Measurements from ENCODE around the gene SCYL2. TPM values are rescaled to one million over a fixed set of nuclear protein-coding genes. Genes with fewer than 3 reads are reported as not detected.
"Not testable (repeated sequence)": the region's sequence is repeated elsewhere in the genome, so short reads cannot be mapped to it uniquely, and the experiment has no call there.

SCYL2 gene
- total RNA-seq, 1 experiment from 2014 or later: 37.1 TPM

DNA sequence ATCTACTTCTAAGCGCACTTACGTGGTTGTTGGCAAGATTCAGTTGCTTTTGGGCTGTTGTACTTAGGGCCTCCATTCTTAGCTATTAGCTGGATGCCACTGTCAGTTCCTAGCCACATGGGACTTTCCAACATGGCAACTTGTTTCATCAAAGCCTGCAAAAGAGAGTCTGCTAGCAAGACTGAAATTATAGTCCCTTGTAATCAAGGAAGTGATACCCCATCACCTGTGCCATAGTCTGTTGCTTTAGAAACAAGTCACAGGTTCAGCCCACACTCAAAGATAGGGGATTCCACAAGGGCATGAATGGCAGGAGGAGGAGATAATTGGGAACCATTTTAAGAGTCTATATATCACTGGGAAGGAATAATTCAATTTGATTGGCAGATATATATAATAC lies 62.8 kb downstream of the SCYL2 start:
- DNase-seq (ENCODE audit: low read depth): no peak

- no peak for DNase-seq (ENCODE audit: low read depth)
Measured at GRCh38 chr12:100331871-100332270, 64.9 kb downstream of the SCYL2 start.

DNA sequence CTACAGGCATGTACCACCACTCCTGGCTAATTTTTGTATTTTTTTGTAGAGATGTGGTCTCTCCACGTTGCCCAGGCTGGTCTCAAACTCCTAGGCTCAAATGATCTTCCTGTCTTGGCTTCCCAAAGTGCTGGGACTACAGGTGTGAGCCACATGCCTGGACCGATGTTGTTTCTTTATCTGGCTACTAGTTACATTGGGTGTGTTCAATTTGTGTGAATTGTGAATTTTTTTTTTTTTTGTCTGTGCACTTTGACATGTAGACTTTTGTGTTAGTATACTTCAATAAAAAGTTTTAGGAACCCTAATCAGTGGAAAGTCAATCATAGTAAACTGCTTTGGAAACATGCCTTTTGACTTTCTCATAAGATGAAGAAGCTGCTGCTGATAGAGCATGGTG lies 65.9 kb downstream of the SCYL2 start:
- DNase-seq (ENCODE audit: low read depth): no peak

DNA sequence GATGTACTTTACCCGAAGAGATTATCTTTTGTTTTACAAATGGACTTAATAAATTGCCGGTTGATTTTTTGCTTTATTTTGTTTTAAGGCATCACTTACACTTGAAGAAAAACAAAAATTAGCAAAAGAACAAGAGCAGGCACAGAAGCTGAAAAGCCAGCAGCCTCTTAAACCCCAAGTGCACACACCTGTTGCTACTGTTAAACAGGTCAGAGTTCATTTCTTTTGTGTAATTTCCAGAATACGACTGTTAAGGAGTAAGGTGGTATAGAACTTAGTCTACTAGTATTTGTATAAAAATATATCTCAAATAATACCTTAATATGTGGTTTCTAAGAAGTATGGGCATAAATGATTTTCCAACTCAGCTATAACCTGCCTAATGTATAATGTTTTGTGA lies 70.3 kb downstream of the SCYL2 start:
- no peak for DNase-seq (ENCODE audit: low read depth)

- no peak for DNase-seq (ENCODE audit: low read depth)
Measured at GRCh38 chr12:100337727-100338126, 70.8 kb downstream of the SCYL2 start.

DNA sequence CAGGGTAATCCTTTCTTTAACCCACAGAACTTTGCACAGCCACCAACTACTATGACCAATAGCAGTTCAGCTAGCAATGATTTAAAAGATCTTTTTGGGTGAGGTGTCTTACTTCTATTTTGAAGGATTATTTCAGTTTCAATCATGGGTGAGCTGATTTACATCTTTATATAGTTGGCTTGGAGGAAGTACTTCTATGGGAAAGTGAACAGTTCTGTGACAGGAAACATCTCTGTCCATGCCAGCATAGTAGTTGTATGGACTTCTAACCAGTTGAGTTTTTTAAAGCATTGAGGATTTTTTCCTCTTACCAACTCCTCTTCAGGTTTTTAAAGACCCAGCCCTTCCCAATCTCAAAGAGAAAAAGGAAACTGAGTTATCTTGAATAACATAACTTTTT lies 72.1 kb downstream of the SCYL2 start:
- no peak for DNase-seq (ENCODE audit: low read depth)

- not testable (repeated sequence) for DNase-seq (ENCODE audit: low read depth)
Measured at GRCh38 chr12:100342897-100343296, 75.9 kb downstream of the SCYL2 start.

DNA sequence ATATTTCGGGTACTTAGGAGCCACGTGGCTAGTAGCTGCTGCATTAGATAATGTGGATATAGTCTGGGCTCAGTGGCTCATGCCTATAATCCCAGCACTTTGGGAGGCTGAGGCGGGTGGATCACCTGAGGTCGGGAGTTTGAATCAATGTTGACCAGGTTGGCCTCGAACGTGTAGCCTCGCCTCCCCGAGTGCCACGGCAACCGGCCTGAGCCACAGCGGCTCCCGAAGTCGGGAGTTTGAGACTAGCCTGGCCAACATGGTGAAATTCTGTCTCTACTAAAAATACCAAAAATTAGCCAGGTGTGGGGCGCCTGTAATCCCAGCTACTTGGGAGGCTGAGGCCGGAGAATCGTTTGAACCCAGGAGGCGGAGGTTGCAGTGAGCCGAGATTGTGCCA lies 77.4 kb downstream of the SCYL2 start:
- DNase-seq (ENCODE audit: low read depth): not testable (repeated sequence)

GRCh38 chr12:100345020-100345767 lies 78.2 kb downstream of the SCYL2 start:
- no peak for DNase-seq (ENCODE audit: low read depth)

DNA sequence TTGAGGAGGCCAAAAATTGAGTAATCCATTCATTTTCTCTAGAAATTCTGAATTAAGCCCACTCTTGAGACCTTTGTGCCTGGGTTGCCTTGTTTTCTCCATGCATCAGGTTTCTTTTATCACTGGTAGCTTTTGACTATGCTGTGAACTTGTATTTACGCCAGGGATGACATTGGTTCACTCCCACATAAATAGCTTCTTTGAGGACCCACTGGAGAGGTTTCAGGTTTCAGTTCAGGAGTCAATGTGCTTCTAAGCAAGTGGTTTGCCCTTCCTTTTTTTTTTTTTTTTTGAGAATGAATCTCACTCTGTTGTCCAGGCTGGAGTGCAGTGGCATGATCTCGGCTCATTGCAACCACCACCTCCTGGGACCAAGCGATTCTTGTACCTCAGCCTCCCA lies 79.7 kb downstream of the SCYL2 start:
- DNase-seq (ENCODE audit: low read depth): peak; percentile 33

DNA sequence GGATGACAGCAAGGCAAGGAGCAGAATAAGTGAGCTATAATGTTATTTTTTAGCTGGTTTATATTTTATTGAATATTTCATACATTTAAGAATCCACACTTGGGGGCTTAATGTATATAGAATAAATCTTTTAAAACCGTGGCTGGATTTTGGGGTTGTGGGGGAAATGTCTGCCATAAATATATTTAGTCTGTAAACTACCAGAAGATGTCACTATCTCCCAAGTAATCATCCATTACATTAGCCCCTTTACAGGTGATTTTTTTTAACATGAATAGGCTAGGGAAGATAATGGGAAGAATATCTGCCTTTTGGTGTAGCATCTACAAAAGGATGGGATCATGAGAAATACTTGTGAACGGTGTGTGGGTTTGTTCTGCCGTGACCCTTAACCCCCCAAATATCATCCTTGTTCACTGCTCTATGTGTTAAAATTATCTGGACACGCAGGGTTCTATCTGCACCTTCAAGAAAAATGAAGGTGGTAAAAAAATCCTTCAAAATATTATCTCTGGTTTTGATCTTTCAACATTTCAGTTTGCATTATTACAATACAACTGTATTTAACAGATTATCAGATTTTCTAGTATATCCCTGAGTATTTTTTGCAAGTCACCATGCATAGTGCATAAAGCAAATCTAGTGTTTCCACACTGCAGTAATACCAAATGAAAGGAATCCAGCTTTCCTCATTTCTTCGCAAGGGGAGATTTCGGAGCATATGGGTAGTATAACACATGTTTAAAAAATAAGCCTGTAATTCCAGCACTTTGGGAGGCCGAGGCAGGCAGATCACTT lies 81.9 kb downstream of the SCYL2 start:
- peak; percentile 27 for DNase-seq (ENCODE audit: low read depth)

DNA sequence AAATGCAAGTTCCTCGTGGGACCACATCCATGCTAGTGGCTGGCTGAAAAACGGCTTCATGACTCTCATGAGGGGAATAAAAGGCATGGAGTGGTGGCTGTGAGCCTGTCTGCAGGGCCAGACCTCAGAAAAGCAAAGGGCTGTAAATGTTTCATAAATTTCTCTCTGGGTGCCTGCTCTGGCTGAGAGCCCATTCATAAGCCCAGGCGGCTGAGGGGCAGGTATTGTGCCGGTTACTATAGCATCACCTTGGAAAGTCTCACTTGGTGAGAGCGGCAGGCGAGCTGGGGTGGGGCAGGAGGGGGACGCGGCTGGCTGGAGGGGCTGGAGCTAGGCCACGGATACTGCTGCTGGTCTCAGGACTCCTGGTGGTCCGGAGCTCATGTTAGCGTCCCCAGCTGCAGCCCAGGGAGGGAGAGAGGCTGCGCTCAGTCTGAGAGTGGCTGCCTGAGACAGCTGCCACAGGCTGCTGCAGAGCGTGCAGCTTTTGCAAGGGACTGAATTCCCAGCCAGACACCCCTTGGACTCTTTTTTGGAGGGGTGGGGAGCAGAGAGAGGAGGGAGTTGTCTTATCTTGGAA lies 89.8 kb downstream of the SCYL2 start, which contains the start of gene SLC17A8:
SLC17A8 (plus strand) TSS at position 431 of the 580 bp plus-strand sequence. CDS start 318 bp downstream, outside the sequence.
- DNase-seq (ENCODE audit: low read depth): no peak

GRCh38 chr12:100359248-100359647 lies 92.3 kb downstream of the SCYL2 start:
- DNase-seq (ENCODE audit: low read depth): no peak

- DNase-seq (ENCODE audit: low read depth): no peak
Measured at GRCh38 chr12:100359822-100360221, 92.8 kb downstream of the SCYL2 start.

DNA sequence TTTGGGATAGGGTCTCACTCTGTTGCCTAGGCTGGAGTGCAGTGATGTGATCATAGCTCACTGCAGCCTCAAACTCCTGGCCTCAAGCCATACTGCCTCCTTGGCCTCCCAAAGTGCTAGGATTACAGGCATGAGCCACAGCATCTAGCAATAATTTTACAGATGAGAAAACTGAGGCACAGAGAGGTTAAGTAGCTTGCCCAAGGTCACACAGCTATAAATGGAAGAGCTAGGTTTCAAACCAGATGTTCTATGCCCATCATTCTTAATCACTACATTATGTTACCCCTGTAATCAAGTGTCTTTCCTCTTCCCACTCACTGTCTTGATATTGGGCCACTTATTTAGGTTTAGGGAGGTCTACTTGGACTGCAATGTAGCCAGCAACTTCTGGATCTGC lies 93.5 kb downstream of the SCYL2 start:
- no peak for DNase-seq (ENCODE audit: low read depth)

GRCh38 chr12:100364324-100364723 lies 97.3 kb downstream of the SCYL2 start:
- no peak for DNase-seq (ENCODE audit: low read depth)

DNA sequence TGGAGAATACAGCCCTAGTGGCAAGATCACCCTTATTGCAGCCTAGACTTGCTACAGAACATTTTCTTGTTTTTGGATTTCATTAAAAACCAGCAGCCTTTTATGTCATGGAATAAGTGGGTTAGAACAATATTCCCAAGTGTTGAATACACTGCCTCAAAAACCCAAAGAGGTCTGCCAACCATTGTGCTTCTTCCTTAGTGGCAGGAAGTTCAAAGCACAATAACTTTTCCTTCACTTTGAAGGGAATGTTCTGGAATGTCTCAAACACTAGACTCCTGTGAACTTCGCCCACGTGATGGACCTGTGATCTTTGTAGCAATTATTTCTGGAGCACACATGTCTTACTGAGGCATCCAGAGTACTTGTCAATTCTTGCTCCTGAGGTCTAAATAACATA lies 98.4 kb downstream of the SCYL2 start:
- no peak for DNase-seq (ENCODE audit: low read depth)

DNA sequence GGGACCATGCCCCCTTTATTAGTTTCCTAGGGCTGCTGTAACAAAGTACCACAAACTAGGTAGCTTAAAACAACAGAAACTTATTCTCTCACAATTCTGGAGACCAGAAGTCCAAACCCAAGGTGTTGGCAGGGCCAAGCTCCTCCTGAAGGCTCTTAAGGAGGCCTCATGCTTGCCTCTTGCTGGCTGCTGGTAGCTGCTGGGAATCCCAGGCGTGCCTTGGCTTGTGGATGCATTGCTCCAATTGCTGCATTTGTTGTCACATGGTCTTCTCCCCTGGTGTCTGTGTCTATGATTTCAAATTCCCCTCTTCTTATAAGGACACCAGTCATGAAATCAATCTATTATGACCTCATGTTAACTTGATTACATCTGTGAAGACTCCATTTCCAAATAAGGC lies 101.1 kb downstream of the SCYL2 start:
- no peak for DNase-seq (ENCODE audit: low read depth)

DNA sequence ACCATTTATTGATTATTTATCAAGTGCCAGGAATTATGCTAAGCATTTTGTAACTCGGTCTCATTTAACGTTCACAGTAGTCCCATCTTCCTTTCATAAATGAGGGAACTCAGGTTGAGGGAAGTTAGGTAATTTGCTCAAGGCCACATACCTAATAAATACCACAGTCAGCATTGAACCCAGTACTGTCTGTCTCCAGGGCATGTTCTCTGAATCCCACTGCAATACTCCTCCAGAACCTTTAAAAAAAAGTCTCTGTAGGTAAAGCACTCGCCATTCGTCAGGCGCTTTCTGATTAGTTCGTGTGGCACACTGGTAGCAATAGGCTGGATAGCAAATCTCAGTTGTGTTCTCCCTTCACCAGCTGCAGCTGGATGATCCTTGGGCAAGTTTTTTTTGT lies 104.2 kb downstream of the SCYL2 start:
- DNase-seq (ENCODE audit: low read depth): no peak

DNA sequence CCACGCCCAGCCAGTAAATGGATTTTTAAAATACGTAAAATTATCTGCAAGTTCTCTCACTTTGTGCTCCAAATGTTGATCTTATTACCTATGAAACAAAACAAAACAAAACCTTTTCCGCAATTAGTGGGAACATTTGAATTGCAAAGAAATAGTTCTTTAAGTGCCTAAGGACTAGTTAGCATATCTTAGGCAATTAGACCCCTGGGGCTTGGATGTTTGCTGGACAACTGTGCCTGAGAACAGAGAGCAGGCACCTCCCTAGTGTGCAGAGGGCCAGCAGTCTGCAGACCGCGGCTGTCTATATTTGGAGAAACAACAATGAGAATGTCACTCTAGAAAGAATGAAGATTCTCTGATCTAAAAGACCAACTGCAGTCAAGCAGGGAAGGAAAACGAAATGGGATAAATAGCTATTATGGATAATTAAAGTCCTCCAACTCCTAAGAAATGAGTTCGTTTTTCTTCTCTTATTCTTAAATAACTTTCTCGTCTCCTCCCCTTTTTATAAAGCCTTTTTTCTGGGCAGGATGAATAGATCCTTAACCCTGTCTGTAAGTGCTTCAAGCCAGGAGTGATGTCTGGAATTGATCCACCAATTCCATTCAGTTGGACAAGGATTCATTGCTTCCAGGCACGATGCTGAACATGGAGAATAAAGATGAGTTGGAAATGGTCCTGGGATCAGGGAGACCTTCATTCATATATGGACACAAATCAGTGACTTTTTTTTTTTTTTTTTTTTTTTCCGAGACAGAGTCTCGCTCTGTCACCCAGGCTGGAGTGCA lies 106.1 kb downstream of the SCYL2 start:
- DNase-seq (ENCODE audit: low read depth): no peak

DNA sequence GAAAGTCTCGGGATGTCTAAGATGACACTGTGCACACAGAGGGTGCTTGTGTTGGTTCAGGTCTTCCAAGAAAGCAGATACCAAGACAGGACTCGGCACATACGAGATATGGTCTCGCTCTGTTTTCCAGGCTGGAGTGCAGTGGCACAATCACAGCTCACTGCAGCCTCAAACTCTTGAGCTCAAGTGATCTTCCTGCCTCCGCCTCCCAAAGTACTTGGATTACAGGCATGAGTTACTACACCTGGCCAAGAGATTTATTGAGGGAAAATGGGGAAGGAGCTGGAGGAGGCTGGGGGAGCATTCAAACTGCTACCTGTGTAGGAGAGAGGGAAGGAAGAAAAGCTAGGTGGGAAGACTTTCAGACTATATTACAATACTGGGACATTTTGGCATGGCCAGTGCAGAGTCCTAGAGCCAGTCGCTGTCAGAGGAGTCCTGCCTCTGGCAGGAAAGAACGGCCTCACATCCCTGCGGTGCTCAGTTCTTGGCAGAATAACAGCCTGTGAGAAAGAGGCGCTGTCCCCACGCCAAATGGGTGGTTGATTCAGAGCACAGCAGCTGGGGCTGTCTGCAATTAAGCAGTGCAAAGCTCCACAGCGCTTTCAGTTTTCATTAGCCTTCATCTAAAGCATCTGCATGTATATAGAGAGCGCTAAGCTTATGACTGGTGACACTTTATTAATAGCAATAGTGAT lies 108.2 kb downstream of the SCYL2 start:
- DNase-seq (ENCODE audit: low read depth): peak; percentile 6
